Measurements from ENCODE around the gene TMEM94. TPM values are rescaled to one million over a fixed set of nuclear protein-coding genes. Genes with fewer than 3 reads are reported as not detected.

Gene TMEM94
- total and polyA plus RNA-seq, 2 of the 4 experiments (the other 2 are of a cell fraction), result 8.4 to 64.7 TPM

GRCh38 chr17:75499313-75500022 lies 43.0 kb downstream of the TMEM94 start:
- Histone ChIP-seq H2BK120ac (ENCODE audit: low read depth, low read length) (no peak overlapping the region), H4K20me1 (ENCODE audit: insufficient read depth, low read length) (no peaks in the 10 kb centered on the region), H3K79me1 (ENCODE audit: low read depth in 1 of 2, low read length in 2 of 2) (no peaks in the 10 kb centered on the region), H3K9ac (ENCODE audit: low read depth, low read length) (no peak overlapping the region), H3K9me3 (ENCODE audit: control insufficient read depth, insufficient read depth, low read length) (no peaks in the 10 kb centered on the region), H3K4me3 (ENCODE audit: insufficient read depth, low read depth, low read length) (no peak overlapping the region), H3K4me2 (ENCODE audit: low read depth, low read length) (no peak overlapping the region), H2BK20ac (ENCODE audit: low read depth, low read length) (no peak overlapping the region), H3K27me3 (ENCODE audit: control insufficient read depth, insufficient read depth, low read length) (no peaks in the 10 kb centered on the region), H4K8ac (ENCODE audit: low read depth in 2 of 2, low read length in 2 of 2) (no peak overlapping the region), H3K14ac (replicated peaks; ENCODE audit: low read depth, low read length) (no peak overlapping the region), H4K91ac (ENCODE audit: insufficient read depth, low read depth, low read length) (no peak overlapping the region), H4K5ac (ENCODE audit: low read depth, low read length) (no peak overlapping the region), H3K36me3 (ENCODE audit: control insufficient read depth, insufficient read depth, low read length) (peaks cover 49% of the 10 kb centered on the region), H2AFZ (replicated peaks; ENCODE audit: low read length, poor library complexity) (no peak overlapping the region), H3K9me1 (ENCODE audit: insufficient read depth, low read length) (no peaks in the 10 kb centered on the region), H3K23ac (ENCODE audit: low read depth, low read length) (no peak overlapping the region), H3K4me1 (ENCODE audit: control insufficient read depth, insufficient read depth, low read length) (no peaks in the 10 kb centered on the region), H2BK5ac (ENCODE audit: low read depth, low read length, poor library complexity, severe bottlenecking) (no peak overlapping the region), H3K4ac (ENCODE audit: low read depth, low read length) (no peak overlapping the region), H2AK9ac (replicated peaks; ENCODE audit: low read depth, low read length, poor library complexity) (no peak overlapping the region), H2BK15ac (ENCODE audit: low read depth, low read length) (no peak overlapping the region), H3K27ac (ENCODE audit: insufficient read depth, low read length) (no peak overlapping the region), H3K56ac (ENCODE audit: extremely low read depth, insufficient read depth, low read length) (no peak overlapping the region), H2AK5ac (ENCODE audit: low read depth, low read length) (no peak overlapping the region), H3K18ac (ENCODE audit: low read depth, low read length) (no peak overlapping the region)
- ChIA-PET POLR2A (ENCODE audit: unreplicated experiment) (no interaction called here), CTCF (no interaction called here)
- no CpG with 5 or more reads among the region's 16 CpGs for WGBS, 2 experiments (ENCODE audit: extremely low coverage in 2 of 2, insufficient read length in 1 of 2)
- BruUV-seq (replicated peaks), result no TSS peak
- ATAC-seq (ENCODE audit: low read depth) (no peak), DNase-seq (no peak)
- dilution Hi-C loops (cut with HindIII; ENCODE audit: low sequenced_read_pairs, unreplicated experiment) (no loop called here), intact Hi-C loops (cut with micrococcal nuclease) (no loop called here), in situ Hi-C loops (cut with MboI; ENCODE audit: low sequenced_read_pairs) (no loop called here)
- TF ChIP-seq CEBPB (IDR thresholded peaks at IDR 0.05; ENCODE audit: low read depth, low read length), result no peak
- no peak for TF ChIP-seq SMC3 (IDR thresholded peaks at IDR 0.05; ENCODE audit: low read depth, low read length)
- no peak for TF ChIP-seq USF2 (IDR thresholded peaks at IDR 0.05; ENCODE audit: low read depth, low read length)
- no peak for TF ChIP-seq MAFK (IDR thresholded peaks at IDR 0.05; ENCODE audit: low read depth, low read length)
- TF ChIP-seq FOS (IDR thresholded peaks at IDR 0.05; ENCODE audit: low read depth, low read length), result no peak

All from IMR-90 (cell line).